ENCODE data around the gene COPS4.
"Not testable (repeated sequence)": the region's sequence is repeated elsewhere in the genome, so short reads cannot be mapped to it uniquely, and the experiment has no call there.

COPS4 gene

GRCh38 chr4:83024233-83024632 is 10.8 kb upstream of the COPS4 start:
- DNase-seq = no peak

- DNase-seq = no peak
These were observed 9.4 kb upstream of the COPS4 start for GRCh38 chr4:83025563-83025962.

GRCh38 chr4:83028976-83029375 is 6.0 kb upstream of the COPS4 start:
- no peak for DNase-seq

- DNase-seq = no peak
These were observed 5.3 kb upstream of the COPS4 start for GRCh38 chr4:83029688-83030087.

GRCh38 chr4:83036991-83037665 is 2.1 kb downstream of the COPS4 start:
- DNase-seq = no peak

- no peak for DNase-seq
These were observed 5.3 kb downstream of the COPS4 start for GRCh38 chr4:83040269-83040668.

- DNase-seq = not testable (repeated sequence)
These were observed 8.2 kb downstream of the COPS4 start for GRCh38 chr4:83043157-83043556.

GRCh38 chr4:83043801-83044407 is 8.9 kb downstream of the COPS4 start:
- no peak for DNase-seq

GRCh38 chr4:83046693-83047473 is 11.9 kb downstream of the COPS4 start:
- DNase-seq = no peak

- DNase-seq = not testable (repeated sequence)
These were observed 13.8 kb downstream of the COPS4 start for GRCh38 chr4:83048781-83049180.

GRCh38 chr4:83054928-83055327 is 19.9 kb downstream of the COPS4 start:
- no peak for DNase-seq

- no peak for DNase-seq
These were observed 27.8 kb downstream of the COPS4 start for GRCh38 chr4:83062739-83063138.

- DNase-seq = no peak
These were observed 30.3 kb downstream of the COPS4 start for GRCh38 chr4:83065266-83065665.

- no peak for DNase-seq
These were observed 32.2 kb downstream of the COPS4 start for GRCh38 chr4:83067058-83067639.

- no peak for DNase-seq
These were observed 36.1 kb downstream of the COPS4 start for GRCh38 chr4:83071116-83071515.

GRCh38 chr4:83074086-83074704 is 39.2 kb downstream of the COPS4 start:
- no peak for DNase-seq

- DNase-seq = not testable (repeated sequence)
These were observed 39.8 kb downstream of the COPS4 start for GRCh38 chr4:83074783-83075182.

GRCh38 chr4:83075311-83076095 is 40.5 kb downstream of the COPS4 start:
- DNase-seq = no peak

- DNase-seq = no peak
These were observed 45.6 kb downstream of the COPS4 start for GRCh38 chr4:83080561-83080960.

- DNase-seq = no peak
These were observed 47.8 kb downstream of the COPS4 start for GRCh38 chr4:83082777-83083176.

- DNase-seq = no peak
These were observed 49.0 kb downstream of the COPS4 start for GRCh38 chr4:83083925-83084475.

GRCh38 chr4:83084956-83085355 is 50.0 kb downstream of the COPS4 start:
- not testable (repeated sequence) for DNase-seq
